Uterus (tissue), 4 donors: ENCODE data around the gene NT5C3B. TPM values are rescaled to one million over a fixed set of nuclear protein-coding genes. Genes with fewer than 3 reads are reported as not detected.

Experiments used
- DNase-seq, 2 donors: peaks; one replicate each; pipeline ENCODE4 v3.0.0-alpha.2; 2019 to 2020
- H3K27ac ChIP-seq, 2 donors: fragments of 200-600 bp; sonication (generic); 1 replicate in 1 of 2; 2 replicates in 1 of 2; pipeline ENCODE4 v1.5.1; 2016 to 2018
- H3K27me3 ChIP-seq, 2 donors: fragments of 200-600 bp; sonication (generic); one replicate each; pipeline ENCODE4 v1.5.1; 2018 to 2019; ENCODE audit warnings: control low read depth in 1 of 2
- H3K36me3 ChIP-seq, 2 donors: fragments of 200-600 bp; sonication (generic); one replicate each; pipeline ENCODE4 v1.5.1; 2019; ENCODE audit warnings: control low read depth in 1 of 2
- H3K4me1 ChIP-seq, 2 donors: fragments of 200-600 bp; sonication (generic); one replicate each; pipeline ENCODE4 v1.5.1; 2018 to 2019; ENCODE audit warnings: control low read depth in 1 of 2
- H3K4me3 ChIP-seq, 2 donors: fragments of 200-600 bp; sonication (generic); 1 replicate in 1 of 2; 2 replicates in 1 of 2; pipeline ENCODE4 v1.5.1; 2018 to 2019; ENCODE audit warnings: mild to moderate bottlenecking in 1 of 2
- H3K9me3 ChIP-seq, 2 donors: fragments of 200-600 bp; sonication (generic); one replicate each; pipeline ENCODE4 v1.5.1; 2019; ENCODE audit warnings: control low read depth in 1 of 2
- CTCF ChIP-seq, 4 experiments: fragments of 200-600 bp in 2 of 4; fragments of 450-650 bp in 2 of 4; sonication (generic) in 2 of 4; IDR thresholded peaks; one replicate each; pipeline ENCODE4 v1.5.1; 2016 to 2019; ENCODE audit warnings: antibody characterized with exemption in 4 of 4, mild to moderate bottlenecking in 2 of 4, moderate library complexity in 1 of 4
- POLR2A ChIP-seq, 2 donors: fragments of 450-650 bp; IDR thresholded peaks; one replicate each; pipeline ENCODE4 v1.6.1; 2016; ENCODE audit warnings: antibody characterized with exemption in 2 of 2, mild to moderate bottlenecking in 1 of 2, moderate library complexity in 1 of 2
- intact Hi-C: fragments of 100-400 bp; cut with DNase I; formaldehyde crosslinking; loops from one replicate; pipeline ENCODE4 v1.15.1; 2023; ENCODE audit warnings: low total_unique reads
- total RNA-seq, 4 donors: library from RNA; depleted of rRNA in 3 of 4; stranded (reverse); fragments of >200 nt in 3 of 4; gene quantifications; one replicate each; pipeline versions ENCODE4 v1.1.0 to v1.2.4, GENCODE V29; 2014 to 2023
- donor health status: DM: yes; HTN: yes; CAD: no.

NT5C3B gene
- total RNA-seq, 4 donors from 2014 or later = 32.5 to 77.9 (median 68.1) TPM

GRCh38 chr17:41797377-41797776 lies 38.7 kb downstream of the NT5C3B start:
- H3K4me1 ChIP-seq = peaks cover 0 to 9% of the 10 kb centered on the region in 2 donors
- H3K36me3 ChIP-seq = no peaks in the 10 kb centered on the region
- intact Hi-C loops = no loop called here
- H3K27me3 ChIP-seq = no peaks in the 10 kb centered on the region
- TF ChIP-seq POLR2A (IDR thresholded peaks at IDR 0.05) (no peak), CTCF (IDR thresholded peaks at IDR 0.05) (no peak)
- DNase-seq = no peak
- no peak overlapping the region for H3K27ac ChIP-seq
- no peak overlapping the region for H3K4me3 ChIP-seq
- no peaks in the 10 kb centered on the region for H3K9me3 ChIP-seq

- Histone ChIP-seq H3K36me3 (no peaks in the 10 kb centered on the region), H3K9me3 (no peaks in the 10 kb centered on the region), H3K27me3 (no peaks in the 10 kb centered on the region), H3K4me3 (no peak overlapping the region), H3K27ac (no peak overlapping the region), H3K4me1 (peaks cover 0 to 7% of the 10 kb centered on the region in 2 donors)
- TF ChIP-seq CTCF (IDR thresholded peaks at IDR 0.05) (no peak), POLR2A (IDR thresholded peaks at IDR 0.05) (no peak)
- DNase-seq = no peak
- intact Hi-C loops = no loop called here
Observed at GRCh38 chr17:41796121-41796895, 39.7 kb downstream of the NT5C3B start.

- H3K4me1 ChIP-seq = no peaks in the 10 kb centered on the region
- H3K4me3 ChIP-seq = no peak overlapping the region
- H3K9me3 ChIP-seq = no peaks in the 10 kb centered on the region
- no peak for DNase-seq
- H3K27me3 ChIP-seq = no peaks in the 10 kb centered on the region
- intact Hi-C loops = no loop called here
- no peak for TF ChIP-seq POLR2A (IDR thresholded peaks at IDR 0.05)
- no peak for TF ChIP-seq CTCF (IDR thresholded peaks at IDR 0.05)
- H3K36me3 ChIP-seq = no peaks in the 10 kb centered on the region
- H3K27ac ChIP-seq = peak overlapping the region; percentile 87 to 89
Observed at GRCh38 chr17:41794540-41794975, 41.5 kb downstream of the NT5C3B start.

- no peak overlapping the region for H3K4me3 ChIP-seq
Observed at GRCh38 chr17:41793784-41794539, 42.1 kb downstream of the NT5C3B start.

More at GRCh38 chr17:41793784-41794539, 42.1 kb downstream of the NT5C3B start:
- Histone ChIP-seq H3K4me1 (no peaks in the 10 kb centered on the region), H3K36me3 (no peaks in the 10 kb centered on the region), H3K27me3 (no peaks in the 10 kb centered on the region), H3K9me3 (no peaks in the 10 kb centered on the region), H3K27ac (peak overlapping the region; percentile 87 to 89)
- peak; percentile 64 for DNase-seq
- TF ChIP-seq CTCF (IDR thresholded peaks at IDR 0.05) = no peak
- no peak for TF ChIP-seq POLR2A (IDR thresholded peaks at IDR 0.05)
- intact Hi-C loops = no loop called here
